ENCODE results near the gene SPATA31D3. TPM values are rescaled to one million over a fixed set of nuclear protein-coding genes. Genes with fewer than 3 reads are reported as not detected.
"Not testable (repeated sequence)": the region's sequence is repeated elsewhere in the genome, so short reads cannot be mapped to it uniquely, and the experiment has no call there.

SPATA31D3 gene
- total and polyA plus RNA-seq, 5 donors from 2014 or later, result not detected

DNA sequence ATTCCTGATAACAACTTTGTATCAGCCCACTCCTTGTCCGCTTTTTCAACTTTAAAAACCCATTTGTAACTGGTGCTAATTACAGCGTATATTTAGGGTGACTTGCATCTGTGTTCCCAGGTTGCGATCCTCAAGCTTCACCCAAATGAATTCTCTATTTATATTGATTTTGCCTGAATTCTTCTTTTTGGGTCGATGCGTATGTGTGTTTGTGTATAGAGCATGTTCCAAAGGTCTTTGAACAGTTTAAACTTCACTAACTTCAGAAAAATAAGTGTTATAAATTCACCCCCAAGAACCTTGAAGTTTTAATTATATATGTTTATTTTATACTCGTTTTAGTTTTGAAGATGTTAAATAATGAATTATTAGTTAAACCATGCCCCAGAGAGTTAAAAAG, 31.2 kb upstream of the SPATA31D3 start:
- Mint-ChIP-seq H3K27me3 (no peaks in the 10 kb centered on the region), H3K4me3 (no peak overlapping the region), H3K27ac (no peak overlapping the region), H3K9me3 (peaks cover 0 to 10% (median 6%) of the 10 kb centered on the region in 7 donors), H3K4me1 (no peaks in the 10 kb centered on the region), H3K36me3 (no peaks in the 10 kb centered on the region)
- no peaks in the 10 kb centered on the region for H3K4me1 ChIP-seq (ENCODE audit: control insufficient read depth, insufficient read depth, low read length, poor library complexity, severe bottlenecking)
- peaks cover 0 to 6% of the 10 kb centered on the region in 2 experiments for H3K9me3 ChIP-seq (ENCODE audit: control insufficient read depth in 2 of 2, low read length in 2 of 2)
- H3K27ac ChIP-seq (ENCODE audit: insufficient read depth, low read length, poor library complexity, severe bottlenecking), result no peak overlapping the region
- H3K36me3 ChIP-seq (ENCODE audit: control insufficient read depth, insufficient read depth, low read length), result no peaks in the 10 kb centered on the region
- no peak for ATAC-seq (ENCODE audit: low read depth in 2 of 2)
- no peak overlapping the region for H3K4me3 ChIP-seq (ENCODE audit: low read depth, low read length)
- no peak for DNase-seq
- H3K27me3 ChIP-seq (ENCODE audit: control insufficient read depth, insufficient read depth, low read length), result no peaks in the 10 kb centered on the region

DNA sequence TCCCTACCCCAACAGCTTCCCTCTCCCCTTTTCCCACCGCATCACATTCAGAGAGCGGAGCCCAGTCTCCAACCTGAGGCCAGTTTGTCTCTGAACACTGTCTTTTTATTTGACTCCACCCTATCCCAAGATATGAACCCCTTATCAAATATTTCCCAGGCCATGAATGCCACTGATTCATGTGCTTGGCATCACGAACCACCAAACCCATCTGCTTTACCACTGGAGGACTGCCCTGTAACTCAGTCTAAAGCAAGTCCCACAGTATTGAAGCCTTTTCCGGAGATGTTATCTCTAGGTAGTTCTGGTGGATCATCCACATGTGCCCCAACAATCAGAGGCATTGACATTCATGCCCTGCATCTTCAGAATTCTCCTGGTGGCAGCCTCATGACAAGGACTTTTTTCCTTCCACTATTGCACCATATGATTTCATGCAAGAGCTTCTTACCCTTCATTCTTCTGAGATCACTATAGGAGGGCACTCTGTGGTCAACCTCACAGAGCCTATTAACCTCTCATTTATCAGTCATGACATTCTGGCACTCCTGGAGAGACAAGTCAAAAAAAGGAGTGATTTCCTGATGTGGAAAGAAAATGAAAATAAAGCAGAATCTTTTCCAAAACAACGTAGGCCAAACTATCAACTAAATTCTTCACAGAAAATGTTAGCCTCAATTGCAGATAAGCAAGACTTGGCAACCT, 27.3 kb upstream of the SPATA31D3 start:
- peaks cover 0 to 6% of the 10 kb centered on the region in 2 experiments for H3K9me3 ChIP-seq (ENCODE audit: control insufficient read depth in 2 of 2, low read length in 2 of 2)
- peaks cover 0 to 12% (median 4%) of the 10 kb centered on the region in 7 donors for H3K9me3 Mint-ChIP-seq
- H3K4me3 Mint-ChIP-seq, result no peak overlapping the region
- no peak overlapping the region for H3K27ac ChIP-seq (ENCODE audit: insufficient read depth, low read length, poor library complexity, severe bottlenecking)
- H3K36me3 ChIP-seq (ENCODE audit: control insufficient read depth, insufficient read depth, low read length), result no peaks in the 10 kb centered on the region
- DNase-seq, result no peak
- no peaks in the 10 kb centered on the region for H3K27me3 Mint-ChIP-seq
- no peaks in the 10 kb centered on the region for H3K4me1 Mint-ChIP-seq
- no peaks in the 10 kb centered on the region for H3K4me1 ChIP-seq (ENCODE audit: control insufficient read depth, insufficient read depth, low read length, poor library complexity, severe bottlenecking)
- H3K4me3 ChIP-seq (ENCODE audit: low read depth, low read length), result no peak overlapping the region
- H3K27ac Mint-ChIP-seq, result no peak overlapping the region
- H3K27me3 ChIP-seq (ENCODE audit: control insufficient read depth, insufficient read depth, low read length), result no peaks in the 10 kb centered on the region
- H3K36me3 Mint-ChIP-seq, result no peaks in the 10 kb centered on the region
- no peak for ATAC-seq (ENCODE audit: low read depth in 2 of 2)

DNA sequence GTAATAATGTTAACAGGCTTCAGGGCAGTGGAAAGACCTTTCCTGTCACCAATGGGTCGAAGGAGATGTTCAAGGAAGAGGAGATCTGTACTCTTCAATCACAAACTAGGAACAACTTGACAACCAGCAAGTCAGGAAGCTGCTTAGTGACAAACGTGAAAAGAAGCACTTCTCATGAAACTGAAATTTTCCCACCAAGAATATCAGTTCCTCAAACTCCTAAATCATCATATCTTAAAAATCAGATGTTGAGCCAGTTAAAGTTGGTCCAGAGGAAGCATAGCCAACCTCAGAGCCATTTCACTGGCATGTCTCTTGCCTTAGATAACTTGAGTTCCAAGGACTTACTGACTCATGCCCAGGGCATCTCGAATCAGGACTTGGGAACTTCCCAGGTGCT, 24.8 kb upstream of the SPATA31D3 start:
- not testable (repeated sequence) for H3K27ac ChIP-seq (ENCODE audit: insufficient read depth, low read length, poor library complexity, severe bottlenecking); H3K36me3 ChIP-seq (ENCODE audit: control insufficient read depth, insufficient read depth, low read length)
- H3K9me3 Mint-ChIP-seq, result peaks cover 0 to 11% (median 4%) of the 10 kb centered on the region in 7 donors

DNA sequence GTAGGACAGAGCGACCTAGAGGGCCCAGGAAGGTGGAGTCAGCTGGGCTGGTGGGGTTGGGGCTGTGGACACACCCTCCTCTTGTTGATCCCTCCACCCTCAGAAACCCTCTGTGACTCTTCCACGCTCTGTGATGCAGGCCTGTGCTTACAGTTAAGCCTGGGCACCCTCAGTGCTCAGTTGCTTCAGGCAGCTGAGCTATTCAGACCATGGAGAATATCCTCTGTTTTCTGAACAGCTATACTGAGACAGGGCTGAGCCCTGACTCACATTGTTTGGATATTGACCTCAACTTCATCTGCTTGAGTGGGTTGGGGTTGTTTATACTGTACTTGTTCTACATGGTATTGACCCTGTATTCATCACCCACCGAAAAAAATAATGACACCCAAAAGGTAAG, 15.0 kb upstream of the SPATA31D3 start, which contains the start of gene SPATA31D4:
Gene SPATA31D4, plus strand, starts transcription at position 124 of the 400 bp plus-strand sequence. Its CDS starts 86 bp downstream, at position 210.
- ATAC-seq (ENCODE audit: low read depth in 2 of 2); H3K27me3 ChIP-seq (ENCODE audit: control insufficient read depth, insufficient read depth, low read length); H3K36me3 Mint-ChIP-seq; H3K27me3 Mint-ChIP-seq; H3K4me3 Mint-ChIP-seq; H3K4me3 ChIP-seq (ENCODE audit: low read depth, low read length); DNase-seq; H3K4me1 Mint-ChIP-seq; H3K9me3 Mint-ChIP-seq; H3K27ac Mint-ChIP-seq; H3K9me3 ChIP-seq (ENCODE audit: control insufficient read depth in 2 of 2, low read length in 2 of 2); H3K4me1 ChIP-seq (ENCODE audit: control insufficient read depth, insufficient read depth, low read length, poor library complexity, severe bottlenecking); H3K36me3 ChIP-seq (ENCODE audit: control insufficient read depth, insufficient read depth, low read length); H3K27ac ChIP-seq (ENCODE audit: insufficient read depth, low read length, poor library complexity, severe bottlenecking): not testable (repeated sequence)

More for the DNA sequence above, 24.8 kb upstream of the SPATA31D3 start:
- ATAC-seq (ENCODE audit: low read depth in 2 of 2); H3K27me3 Mint-ChIP-seq; H3K27ac Mint-ChIP-seq; H3K4me3 Mint-ChIP-seq; H3K4me1 Mint-ChIP-seq; H3K36me3 Mint-ChIP-seq; H3K4me3 ChIP-seq (ENCODE audit: low read depth, low read length); H3K27me3 ChIP-seq (ENCODE audit: control insufficient read depth, insufficient read depth, low read length); DNase-seq; H3K4me1 ChIP-seq (ENCODE audit: control insufficient read depth, insufficient read depth, low read length, poor library complexity, severe bottlenecking); H3K9me3 ChIP-seq (ENCODE audit: control insufficient read depth in 2 of 2, low read length in 2 of 2): not testable (repeated sequence)

DNA sequence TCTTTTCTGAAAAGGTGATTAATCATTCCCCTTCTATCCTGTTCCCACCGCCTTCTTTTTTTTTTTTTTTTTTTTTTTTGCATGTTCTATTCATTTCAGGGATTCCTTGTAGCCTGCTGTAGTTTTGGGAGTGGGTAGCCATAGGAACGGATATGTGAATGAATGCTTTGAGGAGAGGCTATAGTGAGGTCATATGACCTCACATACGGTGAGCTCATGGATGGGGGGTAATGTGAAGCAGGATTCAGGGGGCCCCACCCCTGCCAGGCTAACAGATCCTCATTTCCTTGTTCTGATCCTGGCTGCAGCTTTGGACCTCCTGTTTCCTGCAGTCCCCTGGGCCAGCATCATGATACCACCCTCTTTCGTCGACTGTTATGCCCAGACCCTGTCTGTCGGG, 13.2 kb upstream of the SPATA31D3 start:
- DNase-seq; H3K4me3 Mint-ChIP-seq; H3K36me3 Mint-ChIP-seq; H3K36me3 ChIP-seq (ENCODE audit: control insufficient read depth, insufficient read depth, low read length); H3K4me3 ChIP-seq (ENCODE audit: low read depth, low read length); H3K4me1 Mint-ChIP-seq; H3K27ac ChIP-seq (ENCODE audit: insufficient read depth, low read length, poor library complexity, severe bottlenecking); H3K27ac Mint-ChIP-seq; H3K9me3 ChIP-seq (ENCODE audit: control insufficient read depth in 2 of 2, low read length in 2 of 2); H3K27me3 Mint-ChIP-seq; H3K4me1 ChIP-seq (ENCODE audit: control insufficient read depth, insufficient read depth, low read length, poor library complexity, severe bottlenecking); H3K9me3 Mint-ChIP-seq; ATAC-seq (ENCODE audit: low read depth in 2 of 2); H3K27me3 ChIP-seq (ENCODE audit: control insufficient read depth, insufficient read depth, low read length): not testable (repeated sequence)

DNA sequence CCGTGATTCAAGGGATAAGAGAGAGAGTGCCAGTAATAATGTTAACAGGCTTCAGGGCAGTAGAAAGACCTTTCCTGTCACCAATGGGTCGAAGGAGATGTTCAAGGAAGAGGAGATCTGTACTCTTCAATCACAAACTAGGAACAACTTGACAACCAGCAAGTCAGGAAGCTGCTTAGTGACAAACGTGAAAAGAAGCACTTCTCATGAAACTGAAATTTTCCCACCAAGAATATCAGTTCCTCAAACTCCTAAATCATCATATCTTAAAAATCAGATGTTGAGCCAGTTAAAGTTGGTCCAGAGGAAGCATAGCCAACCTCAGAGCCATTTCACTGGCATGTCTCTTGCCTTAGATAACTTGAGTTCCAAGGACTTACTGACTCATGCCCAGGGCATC, 9.8 kb upstream of the SPATA31D3 start:
- not testable (repeated sequence) for H3K27me3 Mint-ChIP-seq; H3K36me3 Mint-ChIP-seq; H3K9me3 Mint-ChIP-seq; H3K4me3 ChIP-seq (ENCODE audit: low read depth, low read length); H3K27me3 ChIP-seq (ENCODE audit: control insufficient read depth, insufficient read depth, low read length); DNase-seq; H3K27ac Mint-ChIP-seq; H3K36me3 ChIP-seq (ENCODE audit: control insufficient read depth, insufficient read depth, low read length); ATAC-seq (ENCODE audit: low read depth in 2 of 2); H3K4me3 Mint-ChIP-seq; H3K4me1 Mint-ChIP-seq; H3K27ac ChIP-seq (ENCODE audit: insufficient read depth, low read length, poor library complexity, severe bottlenecking); H3K4me1 ChIP-seq (ENCODE audit: control insufficient read depth, insufficient read depth, low read length, poor library complexity, severe bottlenecking); H3K9me3 ChIP-seq (ENCODE audit: control insufficient read depth in 2 of 2, low read length in 2 of 2)

DNA sequence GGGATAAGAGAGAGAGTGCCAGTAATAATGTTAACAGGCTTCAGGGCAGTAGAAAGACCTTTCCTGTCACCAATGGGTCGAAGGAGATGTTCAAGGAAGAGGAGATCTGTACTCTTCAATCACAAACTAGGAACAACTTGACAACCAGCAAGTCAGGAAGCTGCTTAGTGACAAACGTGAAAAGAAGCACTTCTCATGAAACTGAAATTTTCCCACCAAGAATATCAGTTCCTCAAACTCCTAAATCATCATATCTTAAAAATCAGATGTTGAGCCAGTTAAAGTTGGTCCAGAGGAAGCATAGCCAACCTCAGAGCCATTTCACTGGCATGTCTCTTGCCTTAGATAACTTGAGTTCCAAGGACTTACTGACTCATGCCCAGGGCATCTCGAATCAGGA, 5.3 kb downstream of the SPATA31D3 start:
- H3K36me3 ChIP-seq (ENCODE audit: control insufficient read depth, insufficient read depth, low read length); H3K36me3 Mint-ChIP-seq; H3K4me3 Mint-ChIP-seq; ATAC-seq (ENCODE audit: low read depth in 2 of 2); H3K4me1 Mint-ChIP-seq; H3K27ac Mint-ChIP-seq; H3K27ac ChIP-seq (ENCODE audit: insufficient read depth, low read length, poor library complexity, severe bottlenecking); H3K4me1 ChIP-seq (ENCODE audit: control insufficient read depth, insufficient read depth, low read length, poor library complexity, severe bottlenecking); DNase-seq; H3K27me3 ChIP-seq (ENCODE audit: control insufficient read depth, insufficient read depth, low read length); H3K9me3 ChIP-seq (ENCODE audit: control insufficient read depth in 2 of 2, low read length in 2 of 2); H3K27me3 Mint-ChIP-seq; H3K4me3 ChIP-seq (ENCODE audit: low read depth, low read length): not testable (repeated sequence)
- peaks cover 0 to 17% (median 4%) of the 10 kb centered on the region in 7 donors for H3K9me3 Mint-ChIP-seq

DNA sequence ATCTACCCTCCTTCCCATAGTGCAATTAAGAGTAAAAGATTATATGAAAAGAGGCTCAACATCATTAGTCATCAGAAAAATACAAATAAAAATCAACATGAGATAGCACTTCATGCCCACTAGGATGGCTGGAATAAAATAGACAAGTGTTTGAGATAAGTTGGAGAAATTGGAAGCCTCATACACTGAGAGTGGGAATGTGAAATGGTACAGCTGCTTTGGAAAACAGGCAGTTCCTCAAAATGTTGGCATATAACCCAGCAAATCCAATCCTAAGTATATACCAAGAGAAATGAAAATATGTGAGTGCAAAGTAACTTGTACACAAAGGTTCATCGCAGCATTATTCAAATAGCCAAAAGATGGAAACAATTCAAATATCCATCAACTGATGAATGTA, 9.8 kb downstream of the SPATA31D3 start:
- Mint-ChIP-seq H3K4me1 (no peaks in the 10 kb centered on the region), H3K27ac (no peak overlapping the region), H3K9me3 (peaks cover 0 to 45% (median 8%) of the 10 kb centered on the region in 7 donors), H3K36me3 (no peaks in the 10 kb centered on the region), H3K4me3 (no peak overlapping the region), H3K27me3 (no peaks in the 10 kb centered on the region)
- H3K9me3 ChIP-seq (ENCODE audit: control insufficient read depth in 2 of 2, low read length in 2 of 2), result peaks cover 0 to 5% of the 10 kb centered on the region in 2 experiments
- H3K4me1 ChIP-seq (ENCODE audit: control insufficient read depth, insufficient read depth, low read length, poor library complexity, severe bottlenecking), result no peaks in the 10 kb centered on the region
- no peak overlapping the region for H3K4me3 ChIP-seq (ENCODE audit: low read depth, low read length)
- DNase-seq (no peak), ATAC-seq (ENCODE audit: low read depth in 2 of 2) (no peak)
- H3K27ac ChIP-seq (ENCODE audit: insufficient read depth, low read length, poor library complexity, severe bottlenecking), result no peak overlapping the region
- H3K27me3 ChIP-seq (ENCODE audit: control insufficient read depth, insufficient read depth, low read length), result no peaks in the 10 kb centered on the region
- H3K36me3 ChIP-seq (ENCODE audit: control insufficient read depth, insufficient read depth, low read length), result no peaks in the 10 kb centered on the region
